HCT116 (cell line): ENCODE data around the gene BCKDK. TPM values are rescaled to one million over a fixed set of nuclear protein-coding genes. Genes with fewer than 3 reads are reported as not detected.
A peak's percentile ranks its signal among the peaks of the same experiment; 100 is the strongest.

Source experiments
- ATAC-seq: fragments of 200-7000 bp; cut with Tn5 transposase; 2 replicates; pipeline ENCODE4 v1.9.1; 2020; ENCODE audit warnings: mild to moderate bottlenecking, moderate library complexity
- BruUV-seq: library from RNA; stranded (reverse); fragments of 400-500 nt; replicated peaks from 2 replicates; lab custom pipeline; 2021; lab: Mats Ljungman, UMichigan
- CTCF ChIA-PET: fragments of 300-600 bp; sonication (Branson Sonifier 250); formaldehyde crosslinking; loops from one replicate; lab custom pipeline; 2021; ENCODE audit warnings: antibody characterized with exemption; lab: Charles Lee
- POLR2A ChIA-PET: fragments of 300-600, 350-600 bp; sonication (Branson Sonifier 250); formaldehyde crosslinking; loops from one replicate; lab custom pipeline; 2021; ENCODE audit warnings: antibody characterized with exemption; lab: Charles Lee
- RAD21 ChIA-PET, 2 experiments: fragments of 300-600 bp; sonication (Branson Sonifier 250); formaldehyde crosslinking; loops; one replicate each; lab custom pipeline; 2023; ENCODE audit warnings: low total read pairs in 2 of 2; ENCODE audit not compliant: uncharacterized antibody in 2 of 2, unreplicated experiment in 2 of 2, low non-redundant PET in 1 of 2; lab: Charles Lee
- DNase-seq: peaks from one replicate; pipeline ENCODE4 v3.0.0-alpha.2; 2010; ENCODE audit warnings: low read depth, low spot score
- H2AFZ ChIP-seq: fragments of 200-600 bp; shearing (Covaris generic), sonication (generic); 2 replicates; pipeline ENCODE4 v1.6.1; 2017; ENCODE audit warnings: low read depth, mixed run types, mixed read lengths, antibody characterized with exemption, low read length; ENCODE audit not compliant: poor library complexity, severe bottlenecking
- H3K27ac ChIP-seq: 2 replicates; pipeline ENCODE4 v1.5.1; 2012; ENCODE audit warnings: low read depth, low read length
- H3K27me3 ChIP-seq: fragments of 200-600 bp; sonication (generic); 2 replicates; pipeline ENCODE4 v1.6.1; 2016; ENCODE audit warnings: mixed run types, low read length, mixed read lengths; ENCODE audit not compliant: insufficient read depth
- H3K36me3 ChIP-seq, 2 experiments: fragments of 200-500 bp in 1 of 2; fragments of 200-600 bp in 1 of 2; sonication (Bioruptor generic) in 1 of 2; sonication (generic) in 1 of 2; 2 replicates each; pipeline versions ENCODE4 v1.5.1 to v1.6.1; 2014 to 2016; ENCODE audit warnings: low read length in 2 of 2, inconsistent platforms in 1 of 2, mixed read lengths in 1 of 2, mixed run types in 1 of 2; ENCODE audit not compliant: insufficient read depth in 2 of 2, control insufficient read depth in 1 of 2
- H3K4me1 ChIP-seq, 2 experiments: fragments of 200-600 bp in 1 of 2; sonication (generic) in 1 of 2; 2 replicates each; pipeline versions ENCODE4 v1.5.1 to v1.6.1; 2012 to 2017; ENCODE audit warnings: low read length in 2 of 2, inconsistent platforms in 1 of 2, mild to moderate bottlenecking in 1 of 2, mixed read lengths in 1 of 2, mixed run types in 1 of 2, moderate library complexity in 1 of 2; ENCODE audit not compliant: insufficient read depth in 2 of 2, control insufficient read depth in 1 of 2
- H3K4me2 ChIP-seq: fragments of 200-600 bp; sonication (generic); 2 replicates; pipeline ENCODE4 v1.6.1; 2017; ENCODE audit warnings: mixed run types, low read length, mixed read lengths
- H3K4me3 ChIP-seq, 2 experiments: fragments of 200-600 bp in 1 of 2; sonication (generic) in 1 of 2; replicated peaks in 1 of 2; 2 replicates each; pipeline ENCODE4 v1.5.1; 2011 to 2016; ENCODE audit warnings: low read length in 2 of 2, control low read depth in 1 of 2, low read depth in 1 of 2, mild to moderate bottlenecking in 1 of 2, mixed read lengths in 1 of 2, mixed run types in 1 of 2
- H3K79me2 ChIP-seq: fragments of 200-600 bp; sonication (generic); 2 replicates; pipeline ENCODE4 v1.6.1; 2017; ENCODE audit warnings: mild to moderate bottlenecking, mixed run types, low read length, moderate library complexity, mixed read lengths; ENCODE audit not compliant: insufficient read depth
- H3K9ac ChIP-seq: fragments of 200-600 bp; sonication (generic); 2 replicates; pipeline ENCODE4 v1.6.1; 2016; ENCODE audit warnings: low read length, mixed read lengths
- H3K9me2 ChIP-seq: fragments of 200-600 bp; sonication (generic), shearing (Covaris generic); 2 replicates; pipeline ENCODE4 v1.6.1; 2017; ENCODE audit warnings: mixed run types, mild to moderate bottlenecking, moderate library complexity; ENCODE audit not compliant: insufficient read depth
- H3K9me3 ChIP-seq, 2 experiments: fragments of 200-500 bp in 1 of 2; fragments of 200-600 bp in 1 of 2; sonication (Bioruptor generic) in 1 of 2; sonication (generic) in 1 of 2; 2 replicates each; pipeline ENCODE4 v1.6.1; 2014 to 2017; ENCODE audit warnings: low read length in 2 of 2, mixed read lengths in 2 of 2, inconsistent platforms in 1 of 2, low read depth in 1 of 2, mild to moderate bottlenecking in 1 of 2, mixed run types in 1 of 2, moderate library complexity in 1 of 2; ENCODE audit not compliant: control insufficient read depth in 1 of 2, insufficient read depth in 1 of 2
- H4K20me1 ChIP-seq: fragments of 200-600 bp; sonication (generic), shearing (Covaris generic); 2 replicates; pipeline ENCODE4 v1.6.1; 2017; ENCODE audit warnings: mixed run types, mild to moderate bottlenecking, moderate library complexity; ENCODE audit not compliant: insufficient read depth
- CBX3 ChIP-seq: IDR thresholded peaks from 2 replicates; pipeline ENCODE4 v1.6.1; 2012; ENCODE audit warnings: low read depth
- CEBPB ChIP-seq: IDR thresholded peaks from 2 replicates; pipeline ENCODE4 v1.6.1; 2012; ENCODE audit warnings: low read depth
- ELF1 ChIP-seq: IDR thresholded peaks from 2 replicates; pipeline ENCODE4 v1.6.1; 2012; ENCODE audit warnings: low read depth, borderline replicate concordance
- EZH2 ChIP-seq: fragments of 200-600 bp; sonication (generic); IDR thresholded peaks from 2 replicates; pipeline ENCODE4 v1.6.1; 2017; ENCODE audit warnings: antibody characterized with exemption, mixed run types
- JUND ChIP-seq: IDR thresholded peaks from 2 replicates; pipeline ENCODE4 v1.6.1; 2012
- POLR2AphosphoS5 ChIP-seq: IDR thresholded peaks from 2 replicates; pipeline ENCODE4 v1.6.1; 2011; ENCODE audit warnings: mild to moderate bottlenecking, low read depth, low read length, moderate library complexity
- SRF ChIP-seq: IDR thresholded peaks from 2 replicates; pipeline ENCODE4 v1.6.1; 2012; ENCODE audit warnings: low read depth
- intact Hi-C: fragments of 100-400 bp; cut with micrococcal nuclease; formaldehyde crosslinking; loops from 2 replicates; pipeline ENCODE4 v1.10.0; 2022
- total RNA-seq: library from RNA; stranded (reverse); gene quantifications from one replicate; pipeline ENCODE4 v1.2.1, GENCODE V29; 2021; ENCODE audit not compliant: unreplicated experiment

BCKDK gene
- total RNA-seq, 1 experiment from 2014 or later: 60.7 TPM

DNA sequence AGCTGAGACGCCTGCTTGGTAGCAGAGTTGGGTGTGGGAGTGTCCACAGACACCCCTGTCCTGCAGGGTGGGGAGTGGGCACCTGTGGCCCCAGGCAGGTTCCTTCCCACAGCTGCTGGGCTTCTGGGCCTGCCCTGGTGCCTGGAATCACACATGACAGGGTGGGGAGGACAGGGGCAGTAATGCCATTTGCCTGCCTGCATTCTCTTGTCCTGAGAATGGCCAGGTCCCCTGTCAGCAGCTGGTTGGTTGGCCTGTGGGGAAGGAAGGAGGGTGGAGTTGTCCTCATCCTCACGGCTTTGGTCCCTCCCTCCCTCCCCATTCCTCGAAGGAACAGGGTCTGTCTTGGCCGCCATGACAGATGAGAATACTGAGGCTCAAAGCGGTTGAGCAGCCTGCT lies 24.6 kb upstream of the BCKDK start:
- intact Hi-C loops: no loop called here

DNA sequence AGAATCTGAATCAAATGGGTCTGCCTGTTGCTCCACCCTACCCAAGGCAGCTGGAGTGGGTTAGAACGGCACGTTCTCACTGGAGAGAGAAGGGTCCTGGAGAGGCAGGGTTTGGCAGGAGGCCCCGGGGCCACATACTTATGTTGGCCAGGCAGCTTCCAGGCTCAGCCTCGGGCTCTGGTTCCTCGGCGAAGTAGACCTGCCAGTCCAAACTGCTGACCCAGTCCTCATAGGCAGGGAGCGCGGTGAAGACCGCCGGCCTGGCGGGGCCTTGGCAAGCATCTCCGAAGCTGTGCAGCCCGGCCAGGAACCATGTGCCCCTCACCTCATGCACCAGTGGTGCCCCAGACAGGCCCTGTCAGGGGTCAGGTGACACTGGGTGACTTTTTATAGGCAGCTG lies 24.2 kb upstream of the BCKDK start:
- no peak overlapping the region for H3K9ac ChIP-seq
- no peak overlapping the region for H2AFZ ChIP-seq
- POLR2A ChIA-PET: no interaction called here
- no peaks in the 10 kb centered on the region for H3K27me3 ChIP-seq
- peaks cover 7 to 13% of the 10 kb centered on the region in 2 experiments; a peak in 2 of 4 replicates for H3K36me3 ChIP-seq
- BruUV-seq: no TSS peak
- no peaks in the 10 kb centered on the region for H4K20me1 ChIP-seq
- DNase-seq: no peak
- CTCF ChIA-PET: no interaction called here
- no peaks in the 10 kb centered on the region for H3K9me2 ChIP-seq
- H3K27ac ChIP-seq: no peak overlapping the region
- RAD21 ChIA-PET: no interaction called here
- H3K4me1 ChIP-seq: peaks cover 0 to 11% of the 10 kb centered on the region in 2 experiments; a peak in 1 of 4 replicates
- ATAC-seq: no peak
- H3K4me3 ChIP-seq: no peak overlapping the region
- H3K79me2 ChIP-seq: no peaks in the 10 kb centered on the region
- TF ChIP-seq CBX3 (no peak), POLR2AphosphoS5 (peak; percentile 13; the same call in 1 of the 2 replicates), ELF1 (no peak), EZH2 (no peak), CEBPB (no peak)
- H3K9me3 ChIP-seq: no peaks in the 10 kb centered on the region
- intact Hi-C loops: no loop called here
- no peak overlapping the region for H3K4me2 ChIP-seq

More for the DNA sequence above, 24.6 kb upstream of the BCKDK start:
- Histone ChIP-seq H2AFZ (no peak overlapping the region), H4K20me1 (no peaks in the 10 kb centered on the region), H3K9me3 (no peaks in the 10 kb centered on the region), H3K4me2 (no peak overlapping the region), H3K27ac (no peak overlapping the region), H3K9ac (no peak overlapping the region), H3K36me3 (peaks cover 8 to 17% of the 10 kb centered on the region in 2 experiments; a peak in 2 of 4 replicates), H3K4me3 (no peak overlapping the region), H3K9me2 (no peaks in the 10 kb centered on the region), H3K27me3 (no peaks in the 10 kb centered on the region), H3K4me1 (peaks cover 0 to 11% of the 10 kb centered on the region in 2 experiments; a peak in 1 of 4 replicates), H3K79me2 (no peaks in the 10 kb centered on the region)
- CTCF ChIA-PET: no interaction called here
- RAD21 ChIA-PET: no interaction called here
- no peak for DNase-seq
- POLR2A ChIA-PET: no interaction called here
- TF ChIP-seq JUND (0 out of 2 replicates have a peak, but pooled peaks have one; percentile 17), SRF (no peak), CBX3 (no peak)
- BruUV-seq: no TSS peak
- ATAC-seq: no peak
